Upper lobe of right lung (tissue), 1 donor: Measurements from ENCODE around the gene JAZF1. TPM values are rescaled to one million over a fixed set of nuclear protein-coding genes. Genes with fewer than 3 reads are reported as not detected.

Source experiments
- ATAC-seq: fragments of 200-7000 bp; cut with Tn5 transposase; one replicate; pipeline ENCODE4 v1.9.1; 2020; ENCODE audit warnings: mild to moderate bottlenecking, moderate library complexity
- DNase-seq: peaks from one replicate; pipeline ENCODE4 v3.0.0-alpha.2; 2020
- H3K27ac ChIP-seq: fragments of 200-600 bp; one replicate; pipeline ENCODE4 v1.8.0; 2022
- H3K27me3 ChIP-seq: fragments of 200-600 bp; one replicate; pipeline ENCODE4 v1.8.0; 2022; ENCODE audit warnings: mild to moderate bottlenecking
- H3K36me3 ChIP-seq: fragments of 200-600 bp; one replicate; pipeline ENCODE4 v1.8.0; 2022
- H3K4me1 ChIP-seq: fragments of 200-600 bp; one replicate; pipeline ENCODE4 v1.8.0; 2022
- H3K4me3 ChIP-seq: fragments of 200-600 bp; one replicate; pipeline ENCODE4 v1.8.0; 2022; ENCODE audit warnings: mild to moderate bottlenecking
- H3K9me3 ChIP-seq: fragments of 200-600 bp; one replicate; pipeline ENCODE4 v1.8.0; 2022
- intact Hi-C: fragments of 100-400 bp; cut with DNase I; formaldehyde crosslinking; loops from one replicate; pipeline ENCODE4 v1.11.0; 2022
- total RNA-seq: library from RNA; stranded (reverse); fragmentation: NEBNext Ultra II Directional; extraction: Animal tissue kit (Norgen Biotek cat#: 25700); gene quantifications from one replicate; pipeline ENCODE4 v1.2.1, GENCODE V29; 2021
- TF ChIP-seq, protein P1 (sequence below): fragments of 200-600 bp; IDR thresholded peaks from one replicate; pipeline ENCODE4 v1.8.0; 2022; ENCODE audit warnings: antibody characterized with exemption
- donor health status: DM: no; HTN: yes; CAD: no; lungs with severe emphysema.

The JAZF1 gene
- total RNA-seq, 1 donor from 2014 or later, result 20.6 TPM

- TF ChIP-seq, protein P1, sequence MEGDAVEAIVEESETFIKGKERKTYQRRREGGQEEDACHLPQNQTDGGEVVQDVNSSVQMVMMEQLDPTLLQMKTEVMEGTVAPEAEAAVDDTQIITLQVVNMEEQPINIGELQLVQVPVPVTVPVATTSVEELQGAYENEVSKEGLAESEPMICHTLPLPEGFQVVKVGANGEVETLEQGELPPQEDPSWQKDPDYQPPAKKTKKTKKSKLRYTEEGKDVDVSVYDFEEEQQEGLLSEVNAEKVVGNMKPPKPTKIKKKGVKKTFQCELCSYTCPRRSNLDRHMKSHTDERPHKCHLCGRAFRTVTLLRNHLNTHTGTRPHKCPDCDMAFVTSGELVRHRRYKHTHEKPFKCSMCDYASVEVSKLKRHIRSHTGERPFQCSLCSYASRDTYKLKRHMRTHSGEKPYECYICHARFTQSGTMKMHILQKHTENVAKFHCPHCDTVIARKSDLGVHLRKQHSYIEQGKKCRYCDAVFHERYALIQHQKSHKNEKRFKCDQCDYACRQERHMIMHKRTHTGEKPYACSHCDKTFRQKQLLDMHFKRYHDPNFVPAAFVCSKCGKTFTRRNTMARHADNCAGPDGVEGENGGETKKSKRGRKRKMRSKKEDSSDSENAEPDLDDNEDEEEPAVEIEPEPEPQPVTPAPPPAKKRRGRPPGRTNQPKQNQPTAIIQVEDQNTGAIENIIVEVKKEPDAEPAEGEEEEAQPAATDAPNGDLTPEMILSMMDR, result no peak
- H3K4me3 ChIP-seq, result no peak overlapping the region
- no peak overlapping the region for H3K27ac ChIP-seq
- DNase-seq (no peak), ATAC-seq (peak; percentile 41)
- H3K36me3 ChIP-seq, result no peaks in the 10 kb centered on the region
- no peaks in the 10 kb centered on the region for H3K9me3 ChIP-seq
- no peaks in the 10 kb centered on the region for H3K4me1 ChIP-seq
- intact Hi-C loops, result loop anchor here (10.0 kb wide), 1 partner anchor 712 kb away; the partner anchor contains the start of gene HOXA13
- no peaks in the 10 kb centered on the region for H3K27me3 ChIP-seq
Observed at GRCh38 chr7:27916372-27916771, 264.2 kb downstream of the JAZF1 start.

DNA sequence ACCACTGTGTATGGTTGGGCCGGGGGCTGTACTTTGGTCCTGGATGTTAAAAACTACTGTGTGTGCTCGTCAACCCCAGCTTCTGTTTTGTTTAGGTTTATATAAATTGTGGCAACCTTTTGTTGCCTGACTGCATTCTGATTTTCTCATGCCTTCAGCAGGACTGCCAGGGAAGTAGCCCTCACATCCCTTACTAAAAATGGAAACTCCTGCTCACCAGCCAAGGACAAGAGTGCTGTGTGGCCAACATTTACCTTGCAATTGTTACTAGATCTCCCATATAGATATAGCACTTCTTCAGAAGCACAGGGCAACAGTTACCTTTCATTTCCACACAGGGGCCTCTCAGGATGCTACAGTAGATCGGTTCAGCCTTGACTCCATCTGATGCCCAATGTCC is 266.2 kb downstream of the JAZF1 start:
- Histone ChIP-seq H3K27me3 (no peaks in the 10 kb centered on the region), H3K9me3 (no peaks in the 10 kb centered on the region), H3K4me1 (no peaks in the 10 kb centered on the region), H3K36me3 (no peaks in the 10 kb centered on the region), H3K4me3 (no peak overlapping the region), H3K27ac (no peak overlapping the region)
- no peak for ATAC-seq
- intact Hi-C loops, result loop anchor here (10.0 kb wide), 1 partner anchor 710 kb away; the partner anchor contains the start of gene HOXA13
- TF ChIP-seq, protein P1, result no peak
- no peak for DNase-seq

DNA sequence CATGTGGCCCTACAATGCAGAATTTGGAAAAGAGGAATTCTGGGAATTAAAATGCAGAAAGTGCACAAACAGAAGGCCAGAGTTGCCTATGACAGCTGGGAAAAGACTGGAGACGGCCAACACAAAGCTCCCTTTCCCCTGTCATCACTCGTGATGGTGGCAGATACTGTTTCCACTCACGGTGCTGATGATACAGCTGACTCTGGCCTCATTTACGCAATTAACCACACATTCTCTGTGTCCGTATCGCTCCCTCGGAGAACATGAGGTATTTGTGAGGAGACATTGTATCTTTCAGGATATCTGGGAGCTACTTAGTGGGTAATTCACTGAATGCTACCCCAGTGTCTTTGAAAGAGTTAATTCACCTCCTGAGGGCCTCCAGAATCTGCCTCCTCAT is 267.8 kb downstream of the JAZF1 start:
- intact Hi-C loops, result loop anchor here (10.0 kb wide), 1 partner anchor 708 kb away; the partner anchor contains the start of gene HOXA13
- Histone ChIP-seq H3K27me3 (no peaks in the 10 kb centered on the region), H3K27ac (no peak overlapping the region), H3K4me3 (no peak overlapping the region), H3K36me3 (no peaks in the 10 kb centered on the region), H3K9me3 (no peaks in the 10 kb centered on the region), H3K4me1 (no peaks in the 10 kb centered on the region)
- no peak for ATAC-seq
- TF ChIP-seq, protein P1, result no peak
- no peak for DNase-seq

- H3K36me3 ChIP-seq, result no peaks in the 10 kb centered on the region
- intact Hi-C loops, result loop anchor here (10.0 kb wide), 1 partner anchor 707 kb away; the partner anchor contains the start of gene HOXA13
- H3K27ac ChIP-seq, result no peak overlapping the region
- H3K9me3 ChIP-seq, result no peaks in the 10 kb centered on the region
- DNase-seq (no peak), ATAC-seq (no peak)
- H3K4me1 ChIP-seq, result no peaks in the 10 kb centered on the region
- no peaks in the 10 kb centered on the region for H3K27me3 ChIP-seq
- TF ChIP-seq, protein P1, result no peak
- no peak overlapping the region for H3K4me3 ChIP-seq
Observed at GRCh38 chr7:27911920-27912319, 268.7 kb downstream of the JAZF1 start.

DNA sequence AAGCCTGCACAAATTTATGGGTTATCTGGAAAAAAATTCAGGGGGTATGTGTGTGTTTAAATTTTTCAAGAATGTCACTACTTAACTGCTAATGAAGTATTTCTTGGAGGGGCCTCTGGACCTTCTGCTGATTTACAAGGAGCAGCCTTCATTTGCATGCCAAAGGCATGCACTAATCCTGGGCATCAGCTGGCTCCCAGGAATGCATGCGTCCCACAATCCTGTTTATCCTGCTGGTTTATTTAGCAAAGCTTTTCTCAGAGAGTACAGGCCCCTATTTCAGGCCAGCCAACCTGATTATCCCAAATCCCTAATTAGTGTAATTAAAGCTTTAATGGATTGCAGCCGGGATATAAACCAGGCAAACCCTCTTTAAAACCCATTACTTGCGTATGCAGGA is 270.3 kb downstream of the JAZF1 start:
- TF ChIP-seq, protein P1, result no peak

More for the DNA sequence above, 270.3 kb downstream of the JAZF1 start:
- Histone ChIP-seq H3K4me3 (no peak overlapping the region), H3K4me1 (no peaks in the 10 kb centered on the region), H3K27me3 (no peaks in the 10 kb centered on the region), H3K36me3 (no peaks in the 10 kb centered on the region), H3K27ac (no peak overlapping the region), H3K9me3 (no peaks in the 10 kb centered on the region)
- ATAC-seq (no peak), DNase-seq (no peak)
- intact Hi-C loops, result loop anchor here (10.0 kb wide), 1 partner anchor 706 kb away; the partner anchor contains the start of gene HOXA13
